Measurements from ENCODE around the gene MAP1LC3B.

MAP1LC3B gene

GRCh38 chr16:87423429-87423828, 31.3 kb downstream of the MAP1LC3B start:
- Histone ChIP-seq H3K4me1 (ENCODE audit: low read length) (no peaks in the 10 kb centered on the region), H3K27me3 (replicated peaks; ENCODE audit: insufficient read depth, low read length) (no peaks in the 10 kb centered on the region), H3K9ac (ENCODE audit: low read length) (no peak overlapping the region), H2AFZ (ENCODE audit: low read length) (no peak overlapping the region), H3K4me2 (ENCODE audit: low read depth, low read length) (no peak overlapping the region), H3K9me2 (replicated peaks; ENCODE audit: insufficient read depth, low read length) (no peaks in the 10 kb centered on the region), H3F3A (ENCODE audit: insufficient read depth, low read length) (no peaks in the 10 kb centered on the region), H3K4me3 (ENCODE audit: low read length) (no peak overlapping the region), H4K20me1 (ENCODE audit: insufficient read depth, low read length) (no peaks in the 10 kb centered on the region), H3K36me3 (replicated peaks; ENCODE audit: insufficient read depth, low read length) (no peaks in the 10 kb centered on the region), H3K9me3 (replicated peaks; ENCODE audit: insufficient read depth, low read length) (no peaks in the 10 kb centered on the region), H3K79me2 (ENCODE audit: low read length) (no peaks in the 10 kb centered on the region), H3K27ac (ENCODE audit: low read length) (no peak overlapping the region)
- no peak for TF ChIP-seq EZH2 (optimal IDR thresholded peaks at IDR 0.05; ENCODE audit: low read depth, low read length)
- no peak for TF ChIP-seq CTCF (IDR thresholded peaks at IDR 0.05; ENCODE audit: low read length)
- no peak for TF ChIP-seq EZH2phosphoT487 (IDR thresholded peaks at IDR 0.05; ENCODE audit: low read length)
- no peak for DNase-seq

DNA sequence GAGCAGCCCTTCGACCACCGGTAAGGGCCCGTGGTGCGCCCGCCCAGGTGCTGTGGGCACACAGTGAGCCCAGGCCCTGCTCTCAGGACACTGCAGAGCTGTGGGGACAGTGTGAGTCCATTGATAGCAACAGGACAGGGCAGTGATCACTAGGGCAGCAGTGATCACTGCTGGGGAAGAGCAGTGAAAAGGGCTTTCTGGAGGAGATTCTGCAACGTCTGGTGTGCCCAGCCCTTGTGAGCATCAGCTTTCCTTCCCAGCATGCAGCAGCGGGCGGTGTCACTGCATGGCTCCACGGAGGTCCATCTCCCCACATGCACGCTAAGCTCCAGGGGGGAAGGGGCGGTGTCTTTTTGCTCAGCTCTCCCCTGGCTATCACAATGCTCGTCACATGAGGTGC, 32.1 kb downstream of the MAP1LC3B start:
- Histone ChIP-seq H3K9me3 (replicated peaks; ENCODE audit: insufficient read depth, low read length) (no peaks in the 10 kb centered on the region), H3K79me2 (ENCODE audit: low read length) (no peaks in the 10 kb centered on the region), H3F3A (ENCODE audit: insufficient read depth, low read length) (no peaks in the 10 kb centered on the region), H4K20me1 (ENCODE audit: insufficient read depth, low read length) (no peaks in the 10 kb centered on the region), H3K27me3 (replicated peaks; ENCODE audit: insufficient read depth, low read length) (no peaks in the 10 kb centered on the region), H2AFZ (ENCODE audit: low read length) (no peak overlapping the region), H3K4me2 (ENCODE audit: low read depth, low read length) (no peak overlapping the region), H3K36me3 (replicated peaks; ENCODE audit: insufficient read depth, low read length) (no peaks in the 10 kb centered on the region), H3K9me2 (replicated peaks; ENCODE audit: insufficient read depth, low read length) (no peaks in the 10 kb centered on the region), H3K4me3 (ENCODE audit: low read length) (no peak overlapping the region), H3K4me1 (ENCODE audit: low read length) (no peaks in the 10 kb centered on the region), H3K9ac (ENCODE audit: low read length) (no peak overlapping the region), H3K27ac (ENCODE audit: low read length) (no peak overlapping the region)
- TF ChIP-seq EZH2 (optimal IDR thresholded peaks at IDR 0.05; ENCODE audit: low read depth, low read length), result no peak
- no peak for TF ChIP-seq CTCF (IDR thresholded peaks at IDR 0.05; ENCODE audit: low read length)
- no peak for TF ChIP-seq EZH2phosphoT487 (IDR thresholded peaks at IDR 0.05; ENCODE audit: low read length)
- DNase-seq, result no peak

DNA sequence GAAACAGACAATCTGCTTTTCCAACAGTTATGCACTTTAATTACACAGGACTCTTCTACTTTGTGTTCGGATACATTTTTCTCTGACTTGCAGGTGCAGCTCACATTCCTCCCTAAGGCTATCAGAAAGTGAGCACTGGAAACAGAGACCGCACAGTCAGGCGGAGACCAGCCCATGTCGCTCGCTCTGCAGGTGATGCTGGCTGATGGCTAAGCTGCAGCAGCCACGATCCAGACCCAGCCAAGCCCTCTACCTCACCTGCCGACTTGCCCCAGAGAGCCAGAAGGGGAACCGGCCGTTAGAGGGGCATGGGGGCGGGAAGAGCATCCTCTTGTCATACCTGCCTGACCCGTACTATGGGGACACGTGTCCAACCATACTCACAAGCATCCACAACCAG, 33.8 kb downstream of the MAP1LC3B start:
- Histone ChIP-seq H3K36me3 (replicated peaks; ENCODE audit: insufficient read depth, low read length) (no peaks in the 10 kb centered on the region), H3K79me2 (ENCODE audit: low read length) (no peaks in the 10 kb centered on the region), H3F3A (ENCODE audit: insufficient read depth, low read length) (no peaks in the 10 kb centered on the region), H3K4me2 (ENCODE audit: low read depth, low read length) (no peak overlapping the region), H3K9ac (ENCODE audit: low read length) (no peak overlapping the region), H3K9me3 (replicated peaks; ENCODE audit: insufficient read depth, low read length) (no peaks in the 10 kb centered on the region), H3K27me3 (replicated peaks; ENCODE audit: insufficient read depth, low read length) (no peaks in the 10 kb centered on the region), H3K4me1 (ENCODE audit: low read length) (no peaks in the 10 kb centered on the region), H3K27ac (ENCODE audit: low read length) (no peak overlapping the region), H4K20me1 (ENCODE audit: insufficient read depth, low read length) (no peaks in the 10 kb centered on the region), H3K9me2 (replicated peaks; ENCODE audit: insufficient read depth, low read length) (no peaks in the 10 kb centered on the region), H2AFZ (ENCODE audit: low read length) (no peak overlapping the region), H3K4me3 (ENCODE audit: low read length) (no peak overlapping the region)
- no peak for TF ChIP-seq EZH2phosphoT487 (IDR thresholded peaks at IDR 0.05; ENCODE audit: low read length)
- no peak for TF ChIP-seq CTCF (IDR thresholded peaks at IDR 0.05; ENCODE audit: low read length)
- no peak for TF ChIP-seq EZH2 (optimal IDR thresholded peaks at IDR 0.05; ENCODE audit: low read depth, low read length)
- DNase-seq, result no peak

Measured in MM.1S (cell line).